Thymus (tissue), 11 donors: ENCODE measurements around the gene VPS8. TPM values are rescaled to one million over a fixed set of nuclear protein-coding genes. Genes with fewer than 3 reads are reported as not detected.

Experiments used
- DNase-seq, 9 donors: peaks; one replicate each; pipeline ENCODE4 v3.0.0-alpha.2; 2013; ENCODE audit warnings: low spot score in 9 of 9, low read depth in 6 of 9, missing footprints in 1 of 9
- H3K27ac ChIP-seq, 2 donors: one replicate each; pipeline ENCODE4 v1.5.1; 2013; ENCODE audit warnings: control low read depth in 1 of 2, low read depth in 1 of 2, low read length in 1 of 2, mild to moderate bottlenecking in 1 of 2, moderate library complexity in 1 of 2
- H3K27me3 ChIP-seq, 2 donors: one replicate each; pipeline ENCODE4 v1.5.1; 2013; ENCODE audit warnings: low read length in 1 of 2; ENCODE audit not compliant: control insufficient read depth in 2 of 2, insufficient read depth in 1 of 2
- H3K36me3 ChIP-seq, 2 donors: one replicate each; pipeline ENCODE4 v1.5.1; 2013; ENCODE audit warnings: low read length in 1 of 2, mild to moderate bottlenecking in 1 of 2, moderate library complexity in 1 of 2; ENCODE audit not compliant: control insufficient read depth in 2 of 2, insufficient read depth in 2 of 2
- H3K4me1 ChIP-seq, 2 donors: one replicate each; pipeline ENCODE4 v1.5.1; 2013; ENCODE audit warnings: low read length in 2 of 2; ENCODE audit not compliant: control insufficient read depth in 2 of 2, insufficient read depth in 2 of 2
- H3K4me3 ChIP-seq, 2 donors: one replicate each; pipeline ENCODE4 v1.5.1; 2013; ENCODE audit warnings: low read length in 2 of 2, control low read depth in 1 of 2, mild to moderate bottlenecking in 1 of 2
- H3K9me3 ChIP-seq, 2 donors: one replicate each; pipeline ENCODE4 v1.5.1; 2013; ENCODE audit warnings: low read length in 1 of 2, mild to moderate bottlenecking in 1 of 2; ENCODE audit not compliant: control insufficient read depth in 2 of 2, insufficient read depth in 1 of 2
- WGBS: extraction: QIAGEN DNeasy Blood & Tissue Kit; methylation state at CpG from one replicate; pipeline ENCODE4 v1.1.7; 2013; 5-methylcytosine and 5-hydroxymethylcytosine counted together
- polyA plus RNA-seq: library from polyadenylated mRNA; stranded (reverse); fragments of 200-250 nt; gene quantifications from one replicate; pipeline ENCODE4 v1.2.3, GENCODE V29; 2013
- total RNA-seq: library from RNA; stranded (reverse); fragments of 120-200 nt; gene quantifications from one replicate; pipeline ENCODE4 v1.2.4, GENCODE V29; 2013
- donor health status: healthy.

The VPS8 gene
- total and polyA plus RNA-seq, 2 donors, result 20.1 to 36.1 TPM

- Histone ChIP-seq H3K27me3 (no peaks in the 10 kb centered on the region), H3K27ac (no peak overlapping the region), H3K4me3 (no peak overlapping the region), H3K36me3 (peaks cover 0 to 2% of the 10 kb centered on the region in 2 donors), H3K9me3 (no peaks in the 10 kb centered on the region), H3K4me1 (no peaks in the 10 kb centered on the region)
- no peak for DNase-seq
- WGBS, result 97% methylated on average over 6 of the region's 6 CpGs
These were observed 13.3 kb downstream of the VPS8 start for GRCh38 chr3:184825121-184825820.

- H3K36me3 ChIP-seq, result peaks cover 7 to 14% of the 10 kb centered on the region in 2 donors
- no peak for DNase-seq
These were observed 15.6 kb downstream of the VPS8 start for GRCh38 chr3:184827572-184827971.

GRCh38 chr3:184832044-184832443 lies 20.1 kb downstream of the VPS8 start:
- H3K9me3 ChIP-seq, result no peaks in the 10 kb centered on the region
- H3K36me3 ChIP-seq, result peaks cover 7 to 30% of the 10 kb centered on the region in 2 donors

More at GRCh38 chr3:184827572-184827971, 15.6 kb downstream of the VPS8 start:
- Histone ChIP-seq H3K4me3 (no peak overlapping the region), H3K4me1 (no peaks in the 10 kb centered on the region), H3K27me3 (no peaks in the 10 kb centered on the region), H3K9me3 (no peaks in the 10 kb centered on the region), H3K27ac (no peak overlapping the region)
- WGBS, result over 99% methylated on average over 2 of the region's 2 CpGs

GRCh38 chr3:184832903-184833302 lies 20.9 kb downstream of the VPS8 start:
- H3K4me1 ChIP-seq, result no peaks in the 10 kb centered on the region
- H3K27ac ChIP-seq, result no peak overlapping the region
- peaks cover 7 to 30% of the 10 kb centered on the region in 2 donors for H3K36me3 ChIP-seq
- WGBS, result 99% methylated on average over 4 of the region's 4 CpGs
- no peak overlapping the region for H3K4me3 ChIP-seq
- H3K27me3 ChIP-seq, result no peaks in the 10 kb centered on the region
- no peaks in the 10 kb centered on the region for H3K9me3 ChIP-seq
- no peak for DNase-seq

More at GRCh38 chr3:184832044-184832443, 20.1 kb downstream of the VPS8 start:
- no peak for DNase-seq
- Histone ChIP-seq H3K27ac (no peak overlapping the region), H3K27me3 (no peaks in the 10 kb centered on the region), H3K4me3 (no peak overlapping the region), H3K4me1 (no peaks in the 10 kb centered on the region)

GRCh38 chr3:184836090-184836822 lies 24.3 kb downstream of the VPS8 start:
- Histone ChIP-seq H3K36me3 (peaks cover 5 to 26% of the 10 kb centered on the region in 2 donors), H3K27ac (no peak overlapping the region), H3K9me3 (no peaks in the 10 kb centered on the region), H3K4me1 (no peaks in the 10 kb centered on the region), H3K4me3 (no peak overlapping the region), H3K27me3 (no peaks in the 10 kb centered on the region)
- WGBS, result 68% methylated on average over 2 of the region's 2 CpGs
- no peak for DNase-seq

- Histone ChIP-seq H3K27me3 (no peaks in the 10 kb centered on the region), H3K4me3 (no peak overlapping the region), H3K27ac (no peak overlapping the region), H3K4me1 (no peaks in the 10 kb centered on the region), H3K9me3 (no peaks in the 10 kb centered on the region), H3K36me3 (no peaks in the 10 kb centered on the region)
- WGBS, result 99% methylated on average over 1 of the region's 1 CpG
- DNase-seq, result no peak
These were observed 30.5 kb downstream of the VPS8 start for GRCh38 chr3:184842433-184842832.

GRCh38 chr3:184845819-184846218 lies 33.9 kb downstream of the VPS8 start:
- Histone ChIP-seq H3K9me3 (no peaks in the 10 kb centered on the region), H3K27ac (no peak overlapping the region), H3K36me3 (no peaks in the 10 kb centered on the region)

GRCh38 chr3:184846496-184846895 lies 34.5 kb downstream of the VPS8 start:
- 85% methylated on average over 6 of the region's 6 CpGs for WGBS
- Histone ChIP-seq H3K27ac (no peak overlapping the region), H3K36me3 (peaks cover 0 to under 1% of the 10 kb centered on the region in 2 donors), H3K4me1 (no peaks in the 10 kb centered on the region), H3K27me3 (no peaks in the 10 kb centered on the region), H3K4me3 (no peak overlapping the region), H3K9me3 (no peaks in the 10 kb centered on the region)
- no peak for DNase-seq

More at GRCh38 chr3:184845819-184846218, 33.9 kb downstream of the VPS8 start:
- Histone ChIP-seq H3K27me3 (no peaks in the 10 kb centered on the region), H3K4me1 (no peaks in the 10 kb centered on the region), H3K4me3 (no peak overlapping the region)
- DNase-seq, result no peak

- WGBS, result 97% methylated on average over 4 of the region's 4 CpGs
- no peaks in the 10 kb centered on the region for H3K9me3 ChIP-seq
- H3K27ac ChIP-seq, result no peak overlapping the region
- DNase-seq, result no peak
- H3K27me3 ChIP-seq, result no peaks in the 10 kb centered on the region
- H3K4me3 ChIP-seq, result no peak overlapping the region
- peaks cover 4 to 9% of the 10 kb centered on the region in 2 donors for H3K36me3 ChIP-seq
- H3K4me1 ChIP-seq, result no peaks in the 10 kb centered on the region
These were observed 37.0 kb downstream of the VPS8 start for GRCh38 chr3:184848934-184849333.
